Neural cell (in vitro differentiated cells): ENCODE data around the gene CNPPD1. TPM values are rescaled to one million over a fixed set of nuclear protein-coding genes. Genes with fewer than 3 reads are reported as not detected.

ENCODE experiments used
- H2AFZ ChIP-seq: fragments of 200-600, 300-800 bp; sonication (generic), shearing (Covaris generic); 2 replicates; pipeline ENCODE4 v1.6.0; 2014; ENCODE audit warnings: low read depth, mild to moderate bottlenecking, antibody characterized with exemption, low read length, moderate library complexity
- H3F3A ChIP-seq: fragments of 200-600 bp; shearing (Covaris generic); 2 replicates; pipeline ENCODE4 v1.6.1; 2016; ENCODE audit warnings: mild to moderate bottlenecking, moderate library complexity, mixed read lengths, antibody characterized with exemption, low read length; ENCODE audit not compliant: insufficient read depth, poor library complexity, severe bottlenecking
- H3K27ac ChIP-seq: fragments of 200-600, 300-800 bp; sonication (generic), shearing (Covaris generic); 2 replicates; pipeline ENCODE4 v1.5.1; 2014; ENCODE audit warnings: mild to moderate bottlenecking, low read length, moderate library complexity
- H3K27me3 ChIP-seq: fragments of 300-800, 200-600 bp; sonication (generic), shearing (Covaris generic); 2 replicates; pipeline ENCODE4 v1.6.0; 2014; ENCODE audit warnings: mild to moderate bottlenecking, low read depth, low read length, moderate library complexity; ENCODE audit not compliant: insufficient read depth
- H3K36me3 ChIP-seq: fragments of 300-800, 200-600 bp; sonication (generic), shearing (Covaris generic); 2 replicates; pipeline ENCODE4 v1.5.1; 2014; ENCODE audit warnings: mild to moderate bottlenecking, antibody characterized with exemption, low read length, moderate library complexity; ENCODE audit not compliant: insufficient read depth
- H3K4me2 ChIP-seq: fragments of 300-800, 200-600 bp; sonication (generic), shearing (Covaris generic); 2 replicates; pipeline ENCODE4 v1.6.0; 2014; ENCODE audit warnings: mild to moderate bottlenecking, low read length
- H3K4me3 ChIP-seq: fragments of 300-800, 200-600 bp; sonication (generic), shearing (Covaris generic); 2 replicates; pipeline ENCODE4 v1.5.1; 2014; ENCODE audit warnings: mild to moderate bottlenecking, low read length, moderate library complexity
- H3K79me2 ChIP-seq: fragments of 200-600 bp; shearing (Covaris generic); replicated peaks from 2 replicates; pipeline ENCODE4 v1.6.0; 2014; ENCODE audit warnings: mild to moderate bottlenecking, low read length, moderate library complexity; ENCODE audit not compliant: insufficient read depth
- H3K9ac ChIP-seq: fragments of 300-800, 200-600 bp; sonication (generic), shearing (Covaris generic); 2 replicates; pipeline ENCODE4 v1.6.1; 2016; ENCODE audit warnings: mild to moderate bottlenecking, low read length, mixed read lengths
- H3K9me2 ChIP-seq: fragments of 200-600 bp; shearing (Covaris generic); 2 replicates; pipeline ENCODE4 v1.6.1; 2016; ENCODE audit warnings: mild to moderate bottlenecking, low read length, mixed read lengths; ENCODE audit not compliant: insufficient read depth
- H3K9me3 ChIP-seq: fragments of 200-600, 300-800 bp; sonication (generic), shearing (Covaris generic); 2 replicates; pipeline ENCODE4 v1.6.1; 2016; ENCODE audit warnings: mild to moderate bottlenecking, mixed run types, low read length, moderate library complexity, mixed read lengths
- H4K20me1 ChIP-seq: fragments of 200-600 bp; shearing (Covaris generic); 2 replicates; pipeline ENCODE4 v1.6.1; 2016; ENCODE audit warnings: mild to moderate bottlenecking, mixed run types; ENCODE audit not compliant: insufficient read depth
- EP300 ChIP-seq: fragments of 450-650 bp; conservative IDR thresholded peaks from 2 replicates; pipeline ENCODE4 v1.6.1; 2014; ENCODE audit warnings: antibody characterized with exemption, mild to moderate bottlenecking, moderate library complexity; ENCODE audit not compliant: poor library complexity, severe bottlenecking
- EZH2 ChIP-seq: fragments of 200-600, 300-800 bp; shearing (Covaris generic), sonication (generic); IDR thresholded peaks from 2 replicates; pipeline ENCODE4 v1.6.1; 2014; ENCODE audit warnings: antibody characterized with exemption, low read length, borderline replicate concordance, mild to moderate bottlenecking; ENCODE audit not compliant: insufficient read depth, poor library complexity, severe bottlenecking
- MXI1 ChIP-seq: fragments of 450-650 bp; conservative IDR thresholded peaks from 2 replicates; pipeline ENCODE4 v1.6.1; 2014; ENCODE audit warnings: antibody characterized with exemption, mild to moderate bottlenecking; ENCODE audit not compliant: poor library complexity, severe bottlenecking
- POLR2AphosphoS5 ChIP-seq: IDR thresholded peaks from 2 replicates; pipeline ENCODE4 v1.6.1; 2012
- RAD21 ChIP-seq: fragments of 450-650 bp; conservative IDR thresholded peaks from 2 replicates; pipeline ENCODE4 v1.6.1; 2014; ENCODE audit warnings: antibody characterized with exemption, mild to moderate bottlenecking, moderate library complexity
- SMC3 ChIP-seq: fragments of 450-650 bp; conservative IDR thresholded peaks from 2 replicates; pipeline ENCODE4 v1.6.1; 2014; ENCODE audit warnings: antibody characterized with exemption, mild to moderate bottlenecking, moderate library complexity; ENCODE audit not compliant: poor library complexity
- TAF1 ChIP-seq: IDR thresholded peaks from 2 replicates; pipeline ENCODE4 v1.6.1; 2012; ENCODE audit warnings: low read depth
- polyA plus RNA-seq: library from polyadenylated mRNA; depleted of rRNA; stranded (reverse); fragments of >200 nt; gene quantifications from 2 replicates; pipeline ENCODE4 v1.2.3, GENCODE V29; 2014
- TF ChIP-seq, protein P1 (sequence below): fragments of 450-650 bp; IDR thresholded peaks from 2 replicates; pipeline ENCODE4 v1.5.1; 2014; ENCODE audit warnings: antibody characterized with exemption, mild to moderate bottlenecking, moderate library complexity; ENCODE audit not compliant: poor library complexity, severe bottlenecking
- TF ChIP-seq, protein P2 (sequence below): IDR thresholded peaks from 2 replicates; pipeline ENCODE4 v1.6.1; 2012; ENCODE audit warnings: borderline replicate concordance

The CNPPD1 gene
- polyA plus RNA-seq, 1 donor from 2014 or later, result 89.1 TPM

DNA sequence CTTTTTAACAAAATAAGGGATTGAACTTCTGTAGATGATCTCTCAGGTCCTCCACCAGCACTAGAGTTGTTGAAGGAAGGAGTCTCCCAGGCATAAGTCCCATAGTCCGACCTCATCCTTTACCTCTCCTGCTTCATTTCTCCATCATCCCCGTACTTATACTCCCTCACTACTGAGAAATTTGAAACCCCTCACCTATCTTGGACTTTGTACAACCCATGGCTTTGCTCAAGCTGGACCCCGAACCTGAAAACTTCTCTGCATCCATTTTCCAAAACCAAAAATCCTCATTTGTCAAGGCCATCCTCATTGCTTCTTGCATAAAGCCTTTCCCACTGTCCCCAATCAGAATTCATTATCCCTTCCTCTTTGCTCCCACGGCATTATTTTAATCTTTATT is 15.6 kb downstream of the CNPPD1 start:
- H3K36me3 ChIP-seq, result no peaks in the 10 kb centered on the region
- H3K9ac ChIP-seq, result peak overlapping the region; percentile 81
- H3K9me3 ChIP-seq, result no peaks in the 10 kb centered on the region
- H3K9me2 ChIP-seq, result no peaks in the 10 kb centered on the region
- peak overlapping the region; percentile 78 for H3K27ac ChIP-seq
- H3K4me3 ChIP-seq, result peak overlapping the region; percentile 85
- peak overlapping the region; percentile 41 for H3K4me2 ChIP-seq
- no peaks in the 10 kb centered on the region for H3K27me3 ChIP-seq
- TF ChIP-seq POLR2AphosphoS5 (no peak), EP300 (no peak), EZH2 (no peak), SMC3 (no peak), TAF1 (no peak), RAD21 (no peak), MXI1 (no peak)
- TF ChIP-seq, protein P1, sequence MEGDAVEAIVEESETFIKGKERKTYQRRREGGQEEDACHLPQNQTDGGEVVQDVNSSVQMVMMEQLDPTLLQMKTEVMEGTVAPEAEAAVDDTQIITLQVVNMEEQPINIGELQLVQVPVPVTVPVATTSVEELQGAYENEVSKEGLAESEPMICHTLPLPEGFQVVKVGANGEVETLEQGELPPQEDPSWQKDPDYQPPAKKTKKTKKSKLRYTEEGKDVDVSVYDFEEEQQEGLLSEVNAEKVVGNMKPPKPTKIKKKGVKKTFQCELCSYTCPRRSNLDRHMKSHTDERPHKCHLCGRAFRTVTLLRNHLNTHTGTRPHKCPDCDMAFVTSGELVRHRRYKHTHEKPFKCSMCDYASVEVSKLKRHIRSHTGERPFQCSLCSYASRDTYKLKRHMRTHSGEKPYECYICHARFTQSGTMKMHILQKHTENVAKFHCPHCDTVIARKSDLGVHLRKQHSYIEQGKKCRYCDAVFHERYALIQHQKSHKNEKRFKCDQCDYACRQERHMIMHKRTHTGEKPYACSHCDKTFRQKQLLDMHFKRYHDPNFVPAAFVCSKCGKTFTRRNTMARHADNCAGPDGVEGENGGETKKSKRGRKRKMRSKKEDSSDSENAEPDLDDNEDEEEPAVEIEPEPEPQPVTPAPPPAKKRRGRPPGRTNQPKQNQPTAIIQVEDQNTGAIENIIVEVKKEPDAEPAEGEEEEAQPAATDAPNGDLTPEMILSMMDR, result no peak
- TF ChIP-seq, protein P2, sequence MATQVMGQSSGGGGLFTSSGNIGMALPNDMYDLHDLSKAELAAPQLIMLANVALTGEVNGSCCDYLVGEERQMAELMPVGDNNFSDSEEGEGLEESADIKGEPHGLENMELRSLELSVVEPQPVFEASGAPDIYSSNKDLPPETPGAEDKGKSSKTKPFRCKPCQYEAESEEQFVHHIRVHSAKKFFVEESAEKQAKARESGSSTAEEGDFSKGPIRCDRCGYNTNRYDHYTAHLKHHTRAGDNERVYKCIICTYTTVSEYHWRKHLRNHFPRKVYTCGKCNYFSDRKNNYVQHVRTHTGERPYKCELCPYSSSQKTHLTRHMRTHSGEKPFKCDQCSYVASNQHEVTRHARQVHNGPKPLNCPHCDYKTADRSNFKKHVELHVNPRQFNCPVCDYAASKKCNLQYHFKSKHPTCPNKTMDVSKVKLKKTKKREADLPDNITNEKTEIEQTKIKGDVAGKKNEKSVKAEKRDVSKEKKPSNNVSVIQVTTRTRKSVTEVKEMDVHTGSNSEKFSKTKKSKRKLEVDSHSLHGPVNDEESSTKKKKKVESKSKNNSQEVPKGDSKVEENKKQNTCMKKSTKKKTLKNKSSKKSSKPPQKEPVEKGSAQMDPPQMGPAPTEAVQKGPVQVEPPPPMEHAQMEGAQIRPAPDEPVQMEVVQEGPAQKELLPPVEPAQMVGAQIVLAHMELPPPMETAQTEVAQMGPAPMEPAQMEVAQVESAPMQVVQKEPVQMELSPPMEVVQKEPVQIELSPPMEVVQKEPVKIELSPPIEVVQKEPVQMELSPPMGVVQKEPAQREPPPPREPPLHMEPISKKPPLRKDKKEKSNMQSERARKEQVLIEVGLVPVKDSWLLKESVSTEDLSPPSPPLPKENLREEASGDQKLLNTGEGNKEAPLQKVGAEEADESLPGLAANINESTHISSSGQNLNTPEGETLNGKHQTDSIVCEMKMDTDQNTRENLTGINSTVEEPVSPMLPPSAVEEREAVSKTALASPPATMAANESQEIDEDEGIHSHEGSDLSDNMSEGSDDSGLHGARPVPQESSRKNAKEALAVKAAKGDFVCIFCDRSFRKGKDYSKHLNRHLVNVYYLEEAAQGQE, result no peak
- H2AFZ ChIP-seq, result peak overlapping the region; percentile 66
- H4K20me1 ChIP-seq, result no peaks in the 10 kb centered on the region
- H3F3A ChIP-seq, result no peaks in the 10 kb centered on the region
- H3K79me2 ChIP-seq, result no peaks in the 10 kb centered on the region

DNA sequence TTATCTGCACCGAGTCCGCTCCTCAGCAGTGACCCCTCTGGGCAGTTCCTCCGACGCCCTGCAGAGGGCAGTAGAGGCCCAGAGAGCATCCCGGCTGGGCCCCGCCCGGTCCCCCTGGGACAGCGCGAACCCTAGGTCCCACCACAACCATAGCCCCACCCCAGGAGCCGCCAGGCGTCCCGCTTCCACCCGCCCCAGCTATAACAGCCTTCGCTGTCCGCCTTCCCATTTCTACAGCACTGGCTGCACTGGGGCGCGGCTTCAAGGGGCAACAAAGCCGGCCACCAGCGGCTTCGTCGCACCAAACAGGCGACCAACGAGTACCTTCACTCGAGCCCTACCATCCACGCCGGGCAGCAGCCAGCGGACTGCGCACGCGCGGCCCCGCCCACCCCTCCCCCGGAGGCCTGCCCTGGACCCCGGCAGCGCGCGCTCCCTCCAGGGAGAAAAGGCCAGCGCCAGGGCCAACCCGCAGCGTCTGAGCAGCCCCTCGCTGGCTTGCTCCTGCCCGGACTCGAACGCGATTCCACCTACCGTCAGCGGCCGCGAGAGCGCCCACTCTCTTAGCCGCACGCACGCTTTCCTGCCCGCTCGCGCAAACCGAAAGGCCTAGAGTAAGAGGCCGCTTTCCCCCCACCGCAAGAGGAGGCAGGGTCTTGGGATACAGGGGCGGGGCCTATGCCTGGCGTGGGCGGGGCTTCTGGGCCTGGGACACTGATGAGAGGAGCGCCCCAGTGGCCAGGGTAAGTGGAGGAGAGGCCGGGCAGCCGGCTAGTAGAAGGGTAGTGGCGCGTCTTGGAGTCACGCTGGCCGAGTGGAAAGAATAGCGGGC is 16.3 kb downstream of the CNPPD1 start, which contains the start of gene NHEJ1:
NHEJ1 (minus strand) TSS at position 630 of the 832 bp plus-strand sequence. CDS start 2,453 bp downstream, outside the sequence.
- H4K20me1 ChIP-seq, result no peaks in the 10 kb centered on the region
- H3K27me3 ChIP-seq, result no peaks in the 10 kb centered on the region
- peak within 1 kb of the TSS; percentile 85 for H3K4me3 ChIP-seq
- peak within 1 kb of the TSS; percentile 78 for H3K27ac ChIP-seq
- H2AFZ ChIP-seq, result peak within 1 kb of the TSS; percentile 66
- no peaks in the 10 kb centered on the region for H3K79me2 ChIP-seq
- no peaks in the 10 kb centered on the region for H3K9me2 ChIP-seq
- no peaks in the 10 kb centered on the region for H3K9me3 ChIP-seq
- no peaks in the 10 kb centered on the region for H3F3A ChIP-seq
- H3K9ac ChIP-seq, result peak within 1 kb of the TSS; percentile 81
- H3K36me3 ChIP-seq, result no peaks in the 10 kb centered on the region
- peak within 1 kb of the TSS; percentile 63 for H3K4me2 ChIP-seq
- TF ChIP-seq EP300, result peak; percentile 29
- peak; percentile 78 for TF ChIP-seq POLR2AphosphoS5
- TF ChIP-seq EZH2, result no peak
- TF ChIP-seq, protein P1, result peak; percentile 95
- TF ChIP-seq, protein P2, result peak; percentile 60
- peak; percentile 76 for TF ChIP-seq MXI1
- TF ChIP-seq RAD21, result peak; percentile 82
- peak; percentile 79 for TF ChIP-seq SMC3
- peak; percentile 37 for TF ChIP-seq TAF1
